ENCODE results near the gene UBE2J2.
A peak's percentile ranks its signal among the peaks of the same experiment; 100 is the strongest.
"Not testable (repeated sequence)": the region's sequence is repeated elsewhere in the genome, so short reads cannot be mapped to it uniquely, and the experiment has no call there.

UBE2J2 gene

DNA sequence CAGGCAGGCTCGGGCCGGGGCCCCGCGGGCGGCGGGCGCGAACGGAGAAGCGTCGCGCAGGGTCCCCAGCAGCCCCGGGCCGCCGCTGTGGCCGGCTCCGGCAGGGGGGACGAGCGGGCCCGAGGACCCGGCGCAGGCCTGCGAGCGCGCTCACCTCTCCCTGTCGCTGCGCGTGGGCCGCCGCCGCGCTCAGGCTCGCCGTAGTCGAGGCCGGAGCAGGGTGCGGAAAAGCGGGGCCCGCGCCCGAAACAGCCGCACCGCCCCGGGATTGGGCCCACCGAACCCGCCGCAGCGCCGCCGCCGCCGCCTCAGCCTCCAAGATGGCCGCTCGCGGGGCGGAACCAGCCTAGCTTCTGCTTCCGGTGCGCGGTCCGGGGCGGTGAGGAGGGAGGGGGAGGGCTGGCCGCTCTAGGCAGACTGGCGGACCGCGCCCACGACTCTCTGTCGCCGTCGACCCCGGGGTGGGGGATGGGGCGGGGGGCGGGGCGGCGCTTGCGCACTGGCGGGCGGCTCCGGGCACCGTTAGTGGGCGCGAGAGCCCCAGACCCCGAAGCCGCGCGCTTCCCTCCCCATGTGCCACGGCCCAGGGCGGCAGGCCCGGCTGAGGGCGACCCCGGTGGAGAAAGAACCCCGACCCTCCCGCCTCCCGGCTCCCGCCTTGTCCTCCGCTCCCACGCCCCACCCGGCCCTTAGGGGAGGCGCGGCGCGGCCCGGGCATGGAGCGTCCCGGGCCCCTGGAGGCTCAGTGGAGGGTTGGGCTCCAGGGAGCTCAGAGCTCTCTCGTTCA is at the start of gene UBE2J2:
Gene UBE2J2 (minus strand): TSS at position 343 of the 787 bp plus-strand sequence. CDS start 5,862 bp downstream, outside the sequence.
- DNase-seq (ENCODE audit: low read depth in 2 of 2), result peak; percentile 90 to 91

DNA sequence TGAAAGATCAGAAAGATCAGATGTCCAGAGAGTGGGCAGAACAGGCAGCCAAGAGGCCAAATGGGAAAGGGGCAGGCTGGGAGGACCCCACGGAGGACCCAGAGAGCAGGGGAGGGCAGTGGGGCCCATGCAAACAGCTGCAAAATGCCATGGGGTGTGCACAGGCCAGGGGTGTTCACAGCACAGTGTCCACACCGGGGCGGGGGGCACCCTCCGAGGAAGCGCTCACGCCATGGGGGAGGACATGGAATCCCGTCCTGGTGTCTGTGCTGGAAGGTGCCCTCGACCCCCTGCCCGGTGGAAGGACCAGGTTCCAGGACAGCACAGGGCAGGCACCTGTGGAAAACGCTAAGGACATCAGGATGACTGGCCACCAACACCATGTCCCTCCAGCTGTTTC is 49.3 kb upstream of the UBE2J2 start:
- no peak for DNase-seq (ENCODE audit: low read depth in 2 of 2)

DNA sequence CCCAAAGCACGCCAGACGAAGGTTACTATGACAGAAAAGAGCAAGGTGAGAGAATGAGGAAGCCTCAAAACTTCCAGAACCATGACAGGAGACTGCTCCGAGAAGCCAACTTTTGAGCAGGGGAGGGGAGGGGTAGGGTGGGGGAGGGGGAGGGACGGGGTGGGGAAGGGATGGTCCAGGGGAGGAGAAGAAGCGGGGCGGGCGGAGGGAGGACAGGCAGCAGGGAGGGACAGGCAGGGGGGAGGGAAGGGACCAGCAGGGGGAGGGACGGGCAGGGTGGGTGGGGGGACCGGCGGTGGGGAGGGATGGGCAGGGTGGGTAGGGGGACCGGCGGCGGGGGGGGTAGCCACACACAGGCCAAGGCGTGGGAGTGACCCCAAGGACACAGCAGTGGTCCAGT is 48.8 kb upstream of the UBE2J2 start:
- no peak for DNase-seq (ENCODE audit: low read depth in 2 of 2)

DNA sequence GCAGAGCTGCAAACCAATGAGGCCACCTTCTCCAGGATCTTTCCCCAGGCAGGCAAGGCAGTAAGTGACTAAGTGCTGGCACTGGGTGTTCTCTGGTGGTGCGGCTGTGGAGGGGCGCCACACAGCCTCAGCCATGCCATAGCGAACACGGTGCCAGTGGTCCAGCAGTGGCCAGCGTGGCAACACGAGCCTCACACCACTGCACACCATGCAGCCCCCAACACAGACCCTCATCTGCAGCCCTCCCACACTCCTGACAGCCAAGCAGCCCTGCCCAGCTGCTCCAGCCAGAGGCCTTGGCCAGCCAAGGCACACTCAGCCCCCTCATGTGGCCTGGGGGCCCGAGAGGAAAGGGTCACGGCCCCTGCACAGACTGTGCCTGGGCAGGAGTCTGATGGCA is 47.8 kb upstream of the UBE2J2 start:
- DNase-seq (ENCODE audit: low read depth in 2 of 2), result no peak

DNA sequence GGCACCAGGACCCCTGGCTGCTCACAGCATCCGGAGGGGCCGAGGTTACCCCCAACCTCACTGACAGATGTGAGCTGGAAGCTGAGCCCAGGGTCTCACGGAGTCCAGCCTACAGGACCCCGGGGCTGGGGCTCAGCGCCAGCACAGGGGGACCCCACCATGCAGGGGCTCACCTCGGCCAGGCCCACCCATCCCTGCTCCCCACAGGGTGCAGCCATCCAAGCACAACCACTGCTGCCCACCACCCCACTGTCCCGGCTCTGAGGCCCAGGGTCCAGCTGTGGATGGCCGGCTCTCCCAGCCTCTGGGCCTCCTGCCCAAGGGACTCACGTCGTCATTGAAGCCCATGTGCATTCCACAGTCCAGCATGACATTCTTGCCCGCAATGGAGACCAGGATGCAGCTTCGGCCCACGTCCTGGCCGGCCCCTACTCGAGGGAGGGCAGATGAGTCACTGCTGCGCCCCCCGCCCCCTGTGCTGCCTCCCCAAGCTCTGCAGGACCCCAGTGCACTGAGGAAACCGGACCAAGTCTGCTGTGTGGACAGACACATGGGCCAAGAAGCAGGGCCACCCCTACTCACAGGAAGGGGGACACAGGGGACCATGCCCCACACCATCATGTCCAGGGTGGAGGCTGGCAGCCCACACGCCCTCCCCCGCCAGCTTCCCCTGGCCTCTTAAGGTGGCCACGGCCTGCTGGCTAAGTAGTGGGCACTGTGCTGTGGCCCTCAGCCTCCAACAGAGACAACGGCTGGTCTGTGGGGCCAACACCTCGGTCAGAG is 47.2 kb upstream of the UBE2J2 start:
- DNase-seq (ENCODE audit: low read depth in 2 of 2), result no peak

DNA sequence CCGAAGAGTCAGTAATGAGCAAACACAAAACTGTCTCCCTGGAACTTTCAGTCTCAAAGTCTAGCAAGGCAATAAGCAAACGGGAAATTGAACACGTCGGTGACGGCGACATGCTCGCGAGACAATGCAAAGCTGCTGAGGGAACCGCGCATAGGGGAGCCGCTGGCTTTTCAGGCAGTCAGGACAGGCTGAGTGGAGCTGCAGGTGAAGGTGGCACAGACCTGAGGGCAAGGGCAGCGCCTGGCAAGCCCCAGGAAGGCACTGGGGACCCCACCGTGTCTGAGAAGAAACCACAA is 45.9 kb upstream of the UBE2J2 start:
- DNase-seq (ENCODE audit: low read depth in 2 of 2), result no peak

DNA sequence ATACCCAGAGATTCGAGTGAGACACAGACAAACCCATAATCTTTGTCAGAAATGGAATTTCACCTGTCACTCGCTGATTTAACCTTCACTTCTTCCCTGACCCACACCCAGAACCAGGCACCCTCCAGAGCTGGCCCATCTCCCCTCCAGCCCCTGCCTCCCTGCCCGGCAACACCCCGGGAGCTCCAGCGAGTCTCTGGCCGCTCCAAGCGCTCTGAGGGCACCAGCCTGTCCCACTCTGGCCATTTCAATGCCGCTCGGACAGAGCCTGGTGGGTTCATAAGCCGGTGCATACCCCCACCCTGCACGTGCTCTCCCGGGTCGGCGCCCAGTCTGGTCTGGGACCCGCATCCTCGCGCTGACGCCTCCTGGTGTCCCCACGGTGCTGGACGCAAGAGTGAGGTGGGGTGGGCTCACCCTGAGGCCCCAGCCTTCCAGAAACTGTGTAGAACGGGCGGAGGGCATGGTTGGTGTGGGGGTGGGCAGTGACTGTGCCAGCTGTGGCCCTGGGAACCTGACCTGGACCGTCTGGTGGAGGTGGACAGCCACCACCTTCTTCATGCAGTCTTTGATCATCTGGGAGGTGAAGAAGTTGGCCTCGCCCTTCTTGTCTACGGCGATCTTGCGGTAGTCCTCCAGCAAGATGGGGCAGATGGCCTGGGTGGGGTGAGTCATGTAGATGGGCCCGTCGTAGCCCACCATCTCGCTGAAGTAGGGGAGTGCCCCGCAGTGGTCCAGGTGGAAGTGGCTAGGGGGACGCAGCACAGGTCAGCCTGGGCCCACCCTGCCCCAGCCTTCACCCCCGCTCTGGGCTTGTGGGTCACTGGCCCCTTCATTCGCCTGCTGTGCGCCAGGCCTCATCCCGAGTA is 45.4 kb upstream of the UBE2J2 start:
- no peak for DNase-seq (ENCODE audit: low read depth in 2 of 2)

DNA sequence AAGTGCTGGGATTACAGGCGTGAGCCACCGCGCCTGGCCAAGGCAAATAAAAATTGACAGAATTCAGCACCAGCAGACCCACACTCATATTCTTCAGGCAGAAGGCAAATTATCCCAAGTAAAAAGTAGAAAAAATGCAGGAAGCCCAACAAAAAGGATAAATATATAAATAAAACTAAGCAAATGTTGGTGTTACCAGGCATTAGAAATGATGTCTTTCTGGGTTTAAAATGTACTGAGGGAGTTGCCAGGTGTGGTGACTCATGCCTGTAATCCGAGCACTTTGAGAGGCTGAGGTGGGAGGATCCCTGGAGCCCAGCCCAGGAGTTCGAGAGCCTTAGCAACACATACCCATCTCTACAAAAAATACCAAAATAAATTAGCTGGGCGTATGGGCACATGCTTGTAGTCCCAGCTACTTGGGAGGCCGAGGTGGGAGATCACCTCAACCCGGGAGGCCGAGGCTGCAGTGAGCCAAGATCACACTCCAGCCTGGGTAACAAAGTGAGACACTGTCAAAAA is 44.5 kb upstream of the UBE2J2 start:
- no peak for DNase-seq (ENCODE audit: low read depth in 2 of 2)

DNA sequence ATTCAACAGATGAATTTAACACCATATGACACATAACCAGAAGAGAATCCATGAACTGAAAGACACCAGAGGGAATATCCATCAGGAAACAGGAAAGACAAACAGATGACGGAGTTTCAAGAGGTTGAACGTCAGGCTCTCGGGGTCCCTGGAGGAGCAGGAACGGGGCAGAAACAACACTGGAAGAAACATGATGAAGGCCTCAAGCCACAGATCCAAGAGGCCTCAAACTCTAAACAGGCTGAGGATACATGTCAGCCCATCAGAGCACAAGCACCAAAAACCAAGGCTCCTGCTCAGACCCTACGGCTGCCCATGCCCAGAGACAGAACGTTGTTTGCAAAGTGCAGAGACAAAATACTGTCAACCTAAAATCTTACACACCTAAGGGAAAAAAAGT is 43.8 kb upstream of the UBE2J2 start:
- no peak for DNase-seq (ENCODE audit: low read depth in 2 of 2)

DNA sequence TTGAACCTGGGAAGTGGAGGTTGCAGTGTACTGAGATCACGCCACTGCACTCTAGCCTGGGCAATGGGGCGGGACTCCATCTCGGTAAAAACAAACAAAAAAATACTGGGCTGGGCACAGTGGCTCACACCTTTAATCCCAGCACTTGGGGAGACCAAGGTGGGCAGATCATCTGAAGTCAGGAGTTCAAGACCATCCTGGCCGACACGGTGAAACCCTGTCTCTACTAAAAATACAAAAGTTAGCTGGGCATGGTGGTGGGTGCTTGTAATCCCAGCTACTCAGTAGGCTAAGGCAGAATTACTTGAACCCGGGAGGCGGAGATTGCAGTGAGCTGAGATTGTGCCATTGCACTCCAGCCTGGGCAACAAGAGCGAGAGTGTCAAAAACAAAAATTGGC is 42.5 kb upstream of the UBE2J2 start:
- not testable (repeated sequence) for DNase-seq (ENCODE audit: low read depth in 2 of 2)

DNA sequence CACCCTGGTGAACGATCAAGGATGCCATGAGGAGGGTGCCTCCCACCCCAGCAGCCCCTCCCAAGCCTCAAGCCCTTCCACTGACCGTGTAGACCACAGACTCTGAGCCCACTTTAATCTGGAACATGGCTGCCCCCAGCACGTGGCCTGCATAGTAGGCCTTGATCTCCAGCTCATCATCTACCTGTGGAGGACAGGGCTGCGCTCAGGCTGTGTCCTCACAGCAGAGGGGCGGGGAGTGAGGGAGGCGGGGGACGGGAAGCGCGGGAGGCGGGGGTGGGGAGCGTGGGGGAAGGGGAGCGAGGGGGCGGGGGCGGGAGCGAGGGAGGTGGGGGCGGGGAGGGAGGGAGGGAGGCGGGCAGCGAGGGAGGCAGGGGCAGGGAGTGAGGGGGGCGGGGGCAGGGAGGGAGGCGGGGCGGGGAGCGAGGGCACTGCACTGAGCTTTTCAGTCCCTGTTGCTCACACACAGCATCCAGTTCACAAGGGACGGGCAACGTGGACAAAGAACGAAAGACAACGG is 41.8 kb upstream of the UBE2J2 start:
- no peak for DNase-seq (ENCODE audit: low read depth in 2 of 2)

DNA sequence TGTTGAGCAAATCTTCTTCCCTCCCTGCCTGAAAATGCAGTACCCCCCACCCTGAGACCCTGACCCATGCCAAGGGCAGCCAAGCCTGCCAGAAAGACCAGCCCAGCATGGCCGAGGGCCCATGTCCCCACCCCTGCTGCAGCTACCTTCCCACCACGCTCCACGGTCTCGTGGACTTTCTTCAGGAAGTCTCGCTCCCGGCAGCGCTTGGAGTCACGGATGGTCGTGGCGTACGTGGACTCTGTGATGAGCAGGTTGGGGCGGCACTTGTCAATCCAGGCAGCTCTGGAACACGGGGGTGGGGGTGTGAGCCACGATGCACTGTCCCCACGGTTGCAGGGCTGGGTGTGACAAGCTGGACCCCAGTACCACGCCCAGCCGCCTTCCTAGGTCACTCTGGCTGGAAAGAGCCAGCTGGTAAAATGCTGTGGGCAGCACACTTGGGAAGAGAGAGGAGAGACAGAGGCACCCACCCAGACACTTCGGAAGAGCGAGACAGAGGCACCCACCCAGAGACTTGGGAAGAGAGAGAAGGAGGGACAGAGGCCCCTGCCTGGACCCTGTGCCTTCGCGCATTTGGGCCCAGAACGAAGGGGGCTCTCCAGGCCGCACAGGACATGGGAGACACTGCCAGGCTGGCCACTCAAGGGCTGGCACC is 41.2 kb upstream of the UBE2J2 start:
- no peak for DNase-seq (ENCODE audit: low read depth in 2 of 2)

DNA sequence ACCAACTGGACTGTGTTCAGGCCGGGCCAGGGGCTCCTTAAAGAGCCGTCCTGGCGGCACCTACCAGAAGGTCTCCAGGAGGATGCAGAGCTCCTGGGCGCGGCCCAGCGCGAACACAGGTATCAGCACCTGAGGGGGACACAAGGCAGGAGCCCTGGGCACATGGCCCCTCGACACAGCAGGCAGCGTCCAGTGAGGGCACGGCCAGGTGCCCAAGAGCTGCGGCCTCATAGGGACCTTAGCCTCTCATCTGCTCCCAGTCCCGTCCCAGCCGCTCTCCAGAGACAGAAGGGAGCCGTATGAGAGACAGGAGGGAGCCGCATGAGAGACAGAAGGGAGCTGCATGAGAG is 40.6 kb upstream of the UBE2J2 start:
- no peak for DNase-seq (ENCODE audit: low read depth in 2 of 2)

DNA sequence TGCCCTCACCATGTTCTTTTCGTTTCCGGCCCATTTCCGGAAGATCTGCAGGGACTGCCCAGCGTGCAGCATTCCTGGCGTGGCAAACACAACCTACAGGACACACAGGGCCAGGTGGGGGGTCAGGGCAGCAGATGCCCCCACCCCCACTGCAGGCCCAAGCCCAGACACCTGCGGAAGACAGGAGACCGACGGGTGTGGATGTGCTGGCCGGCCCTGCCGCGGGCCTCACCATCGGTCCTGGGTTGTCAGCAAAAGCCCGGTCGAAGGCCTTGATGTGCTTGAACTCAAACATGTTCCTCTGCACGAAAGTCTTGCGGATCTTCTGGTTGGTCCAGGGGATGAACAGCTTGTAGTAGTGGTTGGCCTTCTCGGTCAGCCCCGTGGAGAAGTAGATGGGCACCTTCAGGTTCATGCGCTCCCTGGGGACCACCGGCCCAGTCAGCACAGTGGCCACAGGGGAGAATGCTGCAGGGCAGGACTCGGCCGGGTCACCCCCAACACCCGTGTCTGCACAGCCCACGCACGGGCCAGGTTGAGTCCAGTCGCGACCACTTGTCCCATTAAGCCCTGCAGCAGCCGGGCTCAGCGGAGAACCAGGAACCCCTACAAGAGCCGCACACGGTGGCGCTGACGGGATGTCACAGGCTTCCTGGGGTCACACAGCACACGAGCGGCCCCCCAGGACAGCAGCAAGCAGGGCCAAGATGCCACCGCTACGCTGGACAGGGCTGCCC is 40.0 kb upstream of the UBE2J2 start:
- DNase-seq (ENCODE audit: low read depth in 2 of 2), result no peak

DNA sequence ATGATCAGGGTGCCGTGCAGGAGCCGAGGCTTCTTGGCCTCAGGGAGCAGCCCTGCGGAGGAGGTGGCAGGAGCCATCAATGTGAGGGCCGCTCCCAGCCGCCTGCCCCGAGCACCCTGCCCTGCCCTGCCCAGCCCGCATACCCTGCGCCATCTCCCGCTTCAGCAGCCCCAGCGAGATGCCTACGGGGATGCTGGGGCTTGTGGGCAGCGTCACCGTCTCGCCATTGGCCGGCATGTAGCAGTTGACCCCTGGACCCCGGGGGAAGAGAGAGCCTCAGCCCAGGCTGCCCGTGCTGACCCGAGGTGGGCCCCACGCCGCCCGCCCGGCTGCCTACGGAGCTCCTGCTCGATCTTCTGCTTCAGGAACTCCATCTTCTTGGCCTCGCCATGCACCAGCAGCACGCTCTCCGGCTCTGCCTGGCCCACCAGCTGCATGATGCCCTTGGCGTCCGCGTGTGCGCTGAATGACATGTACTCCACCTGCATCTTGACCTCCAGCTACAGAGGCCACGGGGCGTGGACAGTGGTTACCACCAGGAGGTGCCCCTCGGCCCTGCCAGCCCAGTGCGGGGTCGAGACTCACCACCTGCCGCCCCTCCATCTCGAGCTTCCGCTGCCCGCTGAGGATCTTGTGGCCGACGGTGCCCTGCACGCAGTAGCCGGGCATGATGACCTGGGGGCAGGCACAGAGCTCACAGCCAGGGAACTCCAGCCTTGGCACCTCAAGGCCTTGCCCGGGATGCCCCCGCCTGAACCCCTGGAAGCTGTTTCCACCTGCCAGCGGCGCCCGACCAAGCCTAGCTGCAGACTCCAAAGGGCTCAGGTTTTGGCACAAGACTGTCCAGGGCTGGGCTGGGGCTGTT is 39.0 kb upstream of the UBE2J2 start:
- DNase-seq (ENCODE audit: low read depth in 2 of 2), result no peak

DNA sequence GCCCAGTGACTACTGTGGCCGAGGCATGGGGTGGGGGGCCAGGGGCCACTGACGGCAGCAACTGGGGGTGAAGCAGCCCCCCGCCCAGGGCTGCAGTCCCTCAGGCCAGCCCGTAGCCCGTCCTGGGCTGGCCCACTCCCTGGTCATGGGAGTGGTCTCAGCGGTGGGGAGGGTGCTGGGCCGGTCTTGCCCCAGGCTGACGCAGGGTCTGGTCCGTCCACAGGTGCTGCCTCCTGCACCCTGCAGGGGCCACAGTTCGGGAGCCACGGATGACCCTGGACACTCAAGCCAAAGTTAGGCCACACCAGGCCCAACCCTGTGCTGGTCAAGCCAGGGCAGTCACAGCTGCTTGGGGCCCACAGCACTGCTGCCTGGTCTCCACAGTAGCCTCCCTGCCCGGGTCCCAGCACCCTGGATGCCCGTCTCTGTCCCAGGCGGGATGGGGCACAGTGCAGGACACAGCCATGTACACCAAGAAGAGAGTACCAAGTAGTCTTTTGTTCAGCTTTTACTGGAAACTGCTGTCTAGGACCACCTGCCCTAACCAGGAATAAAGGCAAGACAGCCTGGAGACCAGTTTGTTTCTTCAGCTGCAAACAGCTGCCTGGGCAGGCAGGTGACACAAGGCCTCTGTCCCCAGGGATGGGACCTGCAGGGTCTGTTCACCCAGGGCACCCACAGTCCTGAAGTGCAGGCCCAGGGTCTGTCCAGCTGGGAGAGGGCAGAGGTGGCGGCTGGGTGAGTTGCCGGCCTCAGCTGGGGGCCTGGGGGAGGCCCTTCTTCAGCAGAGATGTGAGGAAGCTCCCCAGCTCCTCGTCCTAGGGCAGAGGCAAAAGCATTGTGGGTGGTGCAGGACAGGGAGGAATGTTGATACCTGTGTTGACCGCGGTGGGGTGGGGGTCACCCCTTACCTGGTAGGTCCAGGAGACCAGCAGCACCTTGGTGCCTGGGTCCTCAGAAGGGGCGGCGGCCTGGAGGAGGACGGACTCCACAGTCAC is 37.8 kb upstream of the UBE2J2 start:
- DNase-seq (ENCODE audit: low read depth in 2 of 2), result no peak

DNA sequence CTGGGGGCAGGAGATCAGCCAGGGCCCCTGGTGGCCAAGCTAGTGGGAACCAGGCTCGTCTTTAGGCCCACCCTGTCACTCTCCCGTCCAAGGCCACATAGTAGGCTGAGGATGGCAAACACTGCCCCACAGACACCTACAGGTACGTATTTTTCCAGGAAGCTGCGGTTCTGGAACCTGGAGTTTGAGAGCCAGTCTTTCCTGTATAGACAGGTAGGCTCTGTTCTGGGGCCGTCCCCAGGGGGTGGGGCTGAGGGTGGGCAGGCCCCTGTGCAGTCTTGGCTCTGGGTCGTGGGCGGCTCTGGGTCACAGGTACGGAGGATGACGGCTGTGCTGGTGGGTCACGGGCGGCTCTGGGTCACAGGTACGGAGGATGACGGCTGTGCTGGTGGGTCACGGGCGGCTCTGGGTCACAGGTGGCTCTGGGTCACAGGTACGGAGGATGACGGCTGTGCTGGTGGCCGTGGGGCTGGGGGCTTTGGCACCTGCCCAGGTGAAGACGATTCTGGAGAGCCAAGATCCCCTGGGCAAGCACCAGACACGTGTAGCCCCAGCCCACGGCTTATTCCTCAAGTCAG is 36.9 kb upstream of the UBE2J2 start:
- no peak for DNase-seq (ENCODE audit: low read depth in 2 of 2)

DNA sequence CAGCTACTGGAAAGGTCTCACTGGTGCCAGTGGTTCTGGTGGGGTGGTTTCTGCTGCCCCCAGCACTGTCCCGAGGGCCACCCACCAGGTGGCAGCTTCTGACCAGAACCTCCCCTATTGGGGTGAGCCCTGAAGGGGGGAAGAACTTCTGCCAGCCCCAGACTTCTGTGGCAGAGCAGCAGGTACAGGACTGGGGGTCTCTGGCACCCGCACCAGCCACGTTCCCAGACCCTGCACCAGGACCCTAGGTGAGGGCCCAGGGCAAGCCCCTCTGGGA is 36.4 kb upstream of the UBE2J2 start:
- DNase-seq (ENCODE audit: low read depth in 2 of 2), result no peak

Measured in stimulated activated CD4-positive, alpha-beta T cell treated with anti-CD3 and anti-CD28 coated beads, Interleukin-15, amount 100 ng/mL, for 48 hours (primary cell).